GM18498 (cell line): ENCODE data around the gene CLPX.
"Not testable (repeated sequence)": the region's sequence is repeated elsewhere in the genome, so short reads cannot be mapped to it uniquely, and the experiment has no call there.

ENCODE experiments used
- ATAC-seq: cut with Tn5 transposase; IDR thresholded peaks from one replicate; pipeline ENCODE4 v1.9.1; 2021; ENCODE audit warnings: mild to moderate bottlenecking, moderate library complexity; ENCODE audit not compliant: unreplicated experiment

CLPX gene

GRCh38 chr15:65207280-65207840 lies 22.2 kb upstream of the CLPX start:
- no peak for ATAC-seq

DNA sequence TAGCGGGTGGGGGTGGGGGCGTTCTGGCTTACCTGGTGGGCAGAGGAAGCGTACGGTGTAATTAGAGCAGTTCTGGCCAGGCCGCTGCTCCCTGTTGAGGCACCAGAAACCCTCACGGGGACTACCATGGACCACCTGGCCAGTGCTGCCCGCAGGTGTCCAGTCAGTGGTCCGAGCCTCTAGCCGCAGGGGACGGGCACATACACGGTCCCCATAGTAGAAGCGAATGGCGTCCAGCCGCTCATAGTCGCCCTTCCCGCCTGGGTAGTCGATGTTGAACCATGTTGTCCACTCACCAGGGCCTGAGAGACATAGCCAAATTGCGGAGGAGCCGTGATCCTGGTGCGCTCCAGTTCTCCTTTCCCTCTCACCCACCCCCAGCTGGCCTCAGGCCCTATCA lies 21.6 kb upstream of the CLPX start:
- no peak for ATAC-seq

GRCh38 chr15:65204931-65205660 lies 20.0 kb upstream of the CLPX start:
- ATAC-seq, result no peak

GRCh38 chr15:65204236-65204930 lies 19.2 kb upstream of the CLPX start:
- ATAC-seq, result no peak

DNA sequence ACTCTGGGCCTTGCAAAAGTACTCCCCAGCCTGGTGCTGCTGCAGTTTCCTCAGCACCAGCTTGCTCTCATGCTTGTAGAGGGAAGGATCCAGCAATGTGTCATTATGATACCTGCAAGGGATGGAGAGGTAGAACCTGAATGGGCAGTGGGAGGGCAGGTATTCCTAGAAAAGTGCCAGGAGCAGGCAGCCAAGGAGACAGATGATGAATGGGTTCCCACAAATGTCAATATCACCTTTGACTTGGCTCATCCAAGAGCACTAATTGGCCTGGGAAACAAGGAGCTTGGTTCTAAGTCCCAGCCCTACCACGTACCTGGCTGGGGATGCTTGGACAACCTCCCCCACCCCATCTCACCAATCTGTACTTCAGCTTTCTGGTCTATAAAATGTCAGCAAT lies 16.8 kb upstream of the CLPX start:
- no peak for ATAC-seq

DNA sequence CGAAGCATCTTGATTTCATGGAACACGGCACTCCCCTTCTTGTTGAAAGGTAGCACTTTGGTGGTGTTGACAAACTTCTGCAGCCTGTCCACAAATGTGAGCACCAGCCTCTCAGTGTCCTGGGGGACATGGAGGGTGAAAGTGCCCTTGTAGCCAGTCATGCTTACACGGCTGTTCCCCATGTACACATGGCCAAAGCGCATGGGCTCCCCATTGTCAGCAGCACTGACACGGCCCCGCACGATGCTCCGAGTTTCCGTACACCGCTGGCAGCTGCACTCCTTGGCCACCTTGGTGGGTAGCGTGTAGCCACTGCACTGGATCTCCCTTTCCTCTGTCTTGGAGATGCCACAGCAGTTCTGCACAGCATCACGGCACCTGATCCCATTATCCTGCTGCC lies 13.4 kb upstream of the CLPX start:
- no peak for ATAC-seq

DNA sequence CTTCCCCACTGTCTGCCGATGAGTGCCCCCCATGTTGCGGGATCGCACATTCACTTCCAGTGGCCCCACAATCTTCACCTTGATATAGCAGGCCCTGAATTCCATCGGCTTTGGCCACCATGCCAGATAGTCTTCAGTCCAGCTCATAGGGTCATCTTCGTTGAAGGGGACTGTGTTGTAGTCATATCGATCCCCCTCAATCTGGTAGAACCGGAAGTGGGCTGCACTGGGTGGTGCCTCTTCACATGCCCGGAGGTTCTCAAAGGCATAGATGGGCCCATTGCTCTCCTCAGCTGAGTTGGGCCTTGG lies 12.1 kb upstream of the CLPX start:
- ATAC-seq, result no peak

DNA sequence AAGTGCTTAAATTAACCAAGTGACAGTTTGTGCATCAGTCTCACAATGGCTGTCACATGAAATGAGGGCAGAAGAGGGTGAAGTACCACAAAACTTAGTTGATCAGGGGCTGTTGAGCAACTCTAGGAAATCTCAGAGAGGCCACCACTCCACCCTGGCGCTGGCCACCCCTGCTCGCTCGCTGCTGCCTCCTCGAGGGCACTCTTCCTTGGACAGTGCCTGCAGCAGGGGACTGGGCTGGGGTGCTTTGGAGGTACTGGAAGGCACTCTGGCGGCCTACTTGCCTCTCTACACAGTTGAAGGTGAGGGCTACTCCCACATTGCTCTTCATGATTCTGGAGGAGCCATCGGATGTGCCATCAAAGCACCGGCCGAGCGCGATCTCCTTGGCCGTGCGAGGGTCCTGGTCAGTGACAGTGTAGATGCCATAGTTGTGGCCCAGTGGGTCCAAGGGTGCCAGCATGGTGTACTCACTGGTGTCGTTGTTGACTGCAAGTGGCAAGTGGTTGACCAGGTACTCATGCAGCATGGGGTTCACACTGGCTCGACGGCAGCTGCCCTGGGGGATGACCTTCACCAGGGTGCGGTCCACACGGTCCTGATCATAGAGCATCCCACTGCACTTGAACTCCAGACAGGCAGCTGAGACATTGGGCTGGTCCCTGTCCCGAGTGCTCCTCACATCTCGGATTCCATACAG lies 11.6 kb upstream of the CLPX start:
- no peak for ATAC-seq

GRCh38 chr15:65195548-65195923 lies 10.4 kb upstream of the CLPX start:
- no peak for ATAC-seq

- no peak for ATAC-seq
Measured at GRCh38 chr15:65194826-65195547, 9.8 kb upstream of the CLPX start.

DNA sequence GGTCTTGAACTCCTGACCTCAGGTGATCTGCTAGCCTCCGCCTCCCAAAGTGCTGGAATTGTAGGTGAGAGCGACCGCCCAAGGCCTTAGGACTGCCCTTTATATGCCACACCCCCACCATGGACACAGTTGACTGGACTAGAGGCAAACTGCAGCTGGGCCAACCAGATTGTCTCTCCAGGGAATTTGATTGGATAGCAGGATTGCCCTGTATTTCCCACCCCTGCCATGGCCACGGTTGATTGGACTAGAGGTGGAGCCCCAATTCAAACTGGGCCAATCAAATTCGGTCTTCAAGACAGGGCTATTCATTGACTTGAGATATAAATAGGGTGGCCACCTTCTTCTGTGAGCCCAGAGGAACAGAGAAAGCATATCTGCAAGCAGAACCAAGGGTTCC lies 6.9 kb upstream of the CLPX start:
- ATAC-seq, result no peak

GRCh38 chr15:65189102-65189740 lies 4.1 kb upstream of the CLPX start:
- ATAC-seq, result no peak

- ATAC-seq, result not testable (repeated sequence)
Measured at GRCh38 chr15:65188472-65188871, 3.3 kb upstream of the CLPX start.

DNA sequence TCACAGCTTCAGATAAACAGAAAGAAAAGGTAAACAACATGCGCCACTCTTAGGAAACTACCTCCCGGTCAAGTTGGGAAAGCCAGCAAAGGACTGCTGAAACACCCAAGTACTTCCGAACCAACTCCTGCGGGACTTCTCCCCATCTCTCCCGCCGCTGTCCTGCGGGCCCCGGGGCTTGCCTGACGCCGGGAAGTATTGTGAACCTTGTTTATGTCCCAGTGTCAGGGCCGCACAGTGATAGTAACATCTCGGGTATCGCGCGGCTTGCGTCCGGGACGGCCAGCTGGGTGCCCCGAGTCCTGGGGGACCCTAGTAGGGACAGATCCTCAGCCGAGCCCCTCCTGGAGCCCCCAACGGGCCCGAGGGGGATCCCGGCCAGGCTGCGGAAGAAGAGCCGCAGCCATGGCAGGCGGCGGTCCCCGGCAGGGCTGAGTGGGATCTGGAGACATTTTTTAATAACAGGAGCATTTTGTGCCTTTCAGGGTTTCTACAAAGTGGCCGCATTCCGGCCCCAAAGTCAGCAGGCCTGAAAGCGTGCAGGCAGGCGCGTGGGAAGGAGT lies 756 bp downstream of the CLPX start:
- peak; percentile 29 for ATAC-seq

DNA sequence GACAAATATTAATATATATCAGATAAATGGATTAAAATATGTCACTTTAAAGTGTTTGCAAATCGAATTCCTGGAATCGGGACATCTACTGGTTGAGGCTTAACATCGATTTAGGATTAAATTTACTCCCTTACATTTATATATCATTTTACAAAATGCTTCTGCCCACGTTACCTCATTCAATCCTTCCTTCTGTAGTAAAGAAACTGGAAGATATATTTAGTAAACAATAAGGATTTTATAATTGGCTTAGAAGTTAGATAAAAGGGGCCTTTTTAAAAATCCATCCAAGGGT lies 1.3 kb downstream of the CLPX start:
- ATAC-seq, result no peak

DNA sequence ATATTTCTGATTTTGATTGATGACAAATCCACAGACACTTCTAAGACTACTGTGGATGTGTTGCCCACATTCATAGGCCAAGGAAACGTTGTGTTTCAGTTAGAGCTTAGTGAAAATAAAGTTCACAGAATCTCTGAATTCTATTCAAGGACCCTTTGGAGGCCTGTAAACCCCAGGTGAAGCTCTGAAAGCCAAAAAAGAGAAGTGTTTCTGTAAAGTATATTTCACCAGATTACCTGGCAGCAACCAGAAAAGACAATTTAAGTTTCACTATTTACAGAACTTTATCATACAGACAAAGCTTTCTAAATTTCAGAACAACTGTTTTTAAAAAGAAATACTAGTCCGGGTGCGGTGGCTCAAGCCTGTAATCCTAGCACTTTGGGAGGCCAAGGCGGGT lies 2.6 kb downstream of the CLPX start:
- ATAC-seq, result no peak

DNA sequence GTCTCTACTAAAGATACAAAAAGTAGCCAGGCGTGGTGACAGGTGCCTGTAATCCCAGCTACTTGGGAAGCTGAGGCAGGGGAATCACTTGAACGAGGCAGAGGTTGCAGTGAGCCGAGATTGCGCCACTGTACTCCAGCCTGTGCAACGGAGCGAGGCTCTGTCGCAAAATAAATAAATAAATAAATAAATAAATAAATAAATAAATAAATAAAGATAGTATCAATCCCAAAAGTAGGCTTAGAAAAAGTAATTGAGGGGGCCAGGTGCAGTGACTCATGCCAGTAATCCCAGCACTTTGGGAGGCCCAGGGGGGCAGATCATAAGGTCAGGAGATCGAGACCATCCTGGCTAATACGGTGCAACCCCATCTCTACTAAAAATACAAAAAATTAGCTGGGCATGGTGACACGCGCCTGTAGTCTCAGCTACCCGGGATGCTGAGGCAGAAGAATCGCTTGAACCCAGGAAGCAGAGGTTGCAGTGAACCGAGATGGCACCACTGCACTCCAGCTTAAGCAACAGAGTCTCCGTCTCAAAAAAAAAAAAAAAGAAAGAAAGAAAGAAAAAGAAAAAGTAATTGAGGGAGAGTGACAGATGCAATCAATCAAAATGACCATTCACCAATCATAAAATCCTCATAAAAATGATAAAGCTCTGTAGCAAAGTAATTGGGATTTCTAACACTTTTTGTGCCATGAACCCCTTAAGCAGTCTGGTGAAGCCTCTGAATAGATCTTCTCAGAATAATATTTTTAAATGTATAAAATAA lies 3.4 kb downstream of the CLPX start:
- ATAC-seq, result not testable (repeated sequence)

- ATAC-seq, result no peak
Measured at GRCh38 chr15:65180167-65180566, 5.0 kb downstream of the CLPX start.

DNA sequence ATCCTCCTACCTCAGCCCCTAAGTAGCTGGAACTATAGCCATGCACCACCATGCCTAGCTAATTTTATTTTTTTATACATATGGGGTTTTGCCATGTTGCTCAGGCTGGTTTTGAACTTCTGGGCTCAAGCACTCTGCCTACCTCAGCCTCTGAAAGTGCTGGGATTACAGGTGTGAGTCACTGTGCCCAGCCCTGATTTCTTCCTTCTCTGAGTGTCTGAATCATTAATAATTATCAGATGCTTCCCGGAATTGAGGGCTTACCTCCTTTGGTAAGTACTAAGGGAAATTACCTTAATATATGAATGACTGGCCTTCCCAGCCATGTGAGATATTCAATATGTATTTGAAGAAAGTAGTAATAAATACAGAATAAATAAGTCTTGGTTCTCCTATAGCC lies 7.2 kb downstream of the CLPX start:
- no peak for ATAC-seq

- ATAC-seq, result no peak
Measured at GRCh38 chr15:65176056-65176455, 9.1 kb downstream of the CLPX start.
